ENCODE data around the gene ZNF679. TPM values are rescaled to one million over a fixed set of nuclear protein-coding genes. Genes with fewer than 3 reads are reported as not detected.

The ZNF679 gene
- total and polyA plus RNA-seq, 2 of the 13 experiments (the other 11 are each of a cell fraction or from before 2014, with no cell fraction given) = not detected

GRCh38 chr7:64180989-64181388, 47.3 kb upstream of the ZNF679 start (continued):
- TF ChIP-seq KAT8 (CRISPR knock-in tag; IDR thresholded peaks at IDR 0.05) (no peak), PRDM4 (CRISPR knock-in tag; IDR thresholded peaks at IDR 0.05; ENCODE audit: borderline replicate concordance) (no peak), NCOR1 (IDR thresholded peaks at IDR 0.05; ENCODE audit: borderline replicate concordance, low read length) (no peak), ZBTB7A (CRISPR knock-in tag; IDR thresholded peaks at IDR 0.05) (no peak)
- TF ChIP-seq, protein P1, sequence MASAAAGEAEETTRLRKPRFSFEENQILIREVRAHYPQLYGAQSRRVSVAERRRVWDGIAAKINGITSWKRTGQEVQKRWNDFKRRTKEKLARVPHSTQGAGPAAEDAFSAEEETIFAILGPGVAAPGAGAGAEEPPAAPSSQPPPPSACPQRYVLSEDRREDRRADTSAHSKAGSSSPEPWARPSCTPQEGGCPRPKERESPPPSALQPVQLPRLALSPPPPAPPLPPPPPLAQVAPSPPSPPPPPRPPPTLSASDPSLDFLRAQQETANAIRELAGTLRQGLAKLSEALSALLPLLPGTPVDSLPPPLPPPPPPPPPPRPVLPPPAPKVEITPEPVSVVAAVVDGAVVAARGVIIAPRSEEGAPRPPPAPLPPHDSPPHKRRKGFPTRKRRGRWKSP (CRISPR knock-in tag; IDR thresholded peaks at IDR 0.05) = no peak

DNA sequence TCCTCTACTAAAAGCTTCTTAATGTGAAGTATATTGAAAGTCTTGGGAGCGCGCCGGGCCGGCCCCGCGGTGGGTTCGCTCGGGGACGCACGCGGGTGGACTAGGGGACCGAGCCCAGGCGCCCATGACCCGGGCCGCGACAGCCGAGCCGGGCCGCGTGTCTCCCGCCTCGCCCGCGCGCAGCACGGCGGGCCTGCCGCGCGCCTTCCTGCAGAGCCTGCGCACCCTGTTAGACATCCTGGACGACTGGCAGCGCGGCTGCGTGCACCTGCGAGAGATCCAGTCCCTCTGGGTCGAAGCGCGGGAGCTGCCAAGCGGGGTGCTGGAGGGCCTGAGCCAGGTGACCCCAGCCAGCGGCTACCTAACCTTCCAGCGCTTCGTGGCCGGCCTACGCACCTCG, 46.7 kb upstream of the ZNF679 start:
- Histone ChIP-seq H3K27me3 (ENCODE audit: control insufficient read depth in 1 of 2, insufficient read depth in 2 of 2, low read length in 2 of 2) (no peaks in the 10 kb centered on the region), H3K4me2 (ENCODE audit: low read depth, low read length) (no peak overlapping the region), H4K20me1 (ENCODE audit: insufficient read depth, low read length) (no peaks in the 10 kb centered on the region), H3K9ac (ENCODE audit: insufficient read depth, low read depth, low read length) (no peak overlapping the region), H3K4me1 (ENCODE audit: insufficient read depth, low read length) (no peaks in the 10 kb centered on the region), H3K79me2 (ENCODE audit: insufficient read depth, low read length) (no peaks in the 10 kb centered on the region), H3K9me3 (ENCODE audit: low read length) (peaks cover 68% of the 10 kb centered on the region), H3K4me3 (replicated peaks in 1 of 3; ENCODE audit: insufficient read depth in 1 of 3, low read depth in 2 of 3, low read length in 3 of 3) (no peak overlapping the region), H2AFZ (ENCODE audit: low read length) (no peak overlapping the region), H3K27ac (ENCODE audit: extremely low read length, insufficient read depth, low read length) (no peak overlapping the region), H3K36me3 (replicated peaks in 1 of 2; ENCODE audit: control insufficient read depth in 1 of 2, insufficient read depth in 2 of 2, low read length in 2 of 2) (no peaks in the 10 kb centered on the region)
- CTCF ChIA-PET (ENCODE audit: low intra/inter-chr PET ratio, low total read pairs) = no interaction called here
- intact Hi-C loops (cut with micrococcal nuclease; ENCODE audit: unreplicated experiment) (loop anchor here (5.0 kb wide), 1 partner anchor 436 kb away; no protein-coding TSS in a partner anchor), in situ Hi-C loops (cut with HindIII; ENCODE audit: extremely low pct_ligation_motif_present, low pct_unique_long_range_greater_than_20kb) (loop anchor here (25.0 kb wide), 1 partner anchor 431 kb away; no protein-coding TSS in a partner anchor)
- BruUV-seq (replicated peaks) = no TSS peak
- FAIRE-seq = no peak
- 97% methylated on average over 26 of the region's 46 CpGs for WGBS (ENCODE audit: low lambda C conversion rate)
- POLR2A ChIA-PET = no interaction called here
- no peak for DNase-seq (ENCODE audit: low spot score)
- no peak for ATAC-seq
- no peak for TF ChIP-seq TRAFD1 (CRISPR knock-in tag; IDR thresholded peaks at IDR 0.05; ENCODE audit: borderline replicate concordance)
- no peak for TF ChIP-seq FOXO1 (CRISPR knock-in tag; IDR thresholded peaks at IDR 0.05)
- TF ChIP-seq ZBTB33 (CRISPR knock-in tag; IDR thresholded peaks at IDR 0.05) = no peak
- TF ChIP-seq STAT6 (CRISPR knock-in tag; IDR thresholded peaks at IDR 0.05; ENCODE audit: borderline replicate concordance) = no peak
- no peak for TF ChIP-seq SP140L (CRISPR knock-in tag; IDR thresholded peaks at IDR 0.05; ENCODE audit: borderline replicate concordance)
